ENCODE data around the gene C15orf61.

Gene C15orf61

GRCh38 chr15:67549736-67550135 lies 28.8 kb downstream of the C15orf61 start:
- no peak for DNase-seq (ENCODE audit: low spot score)

- DNase-seq (ENCODE audit: low spot score) = no peak
Measured at GRCh38 chr15:67550522-67550921, 29.6 kb downstream of the C15orf61 start.

- no peak for DNase-seq (ENCODE audit: low spot score)
Measured at GRCh38 chr15:67551207-67551743, 30.3 kb downstream of the C15orf61 start.

DNA sequence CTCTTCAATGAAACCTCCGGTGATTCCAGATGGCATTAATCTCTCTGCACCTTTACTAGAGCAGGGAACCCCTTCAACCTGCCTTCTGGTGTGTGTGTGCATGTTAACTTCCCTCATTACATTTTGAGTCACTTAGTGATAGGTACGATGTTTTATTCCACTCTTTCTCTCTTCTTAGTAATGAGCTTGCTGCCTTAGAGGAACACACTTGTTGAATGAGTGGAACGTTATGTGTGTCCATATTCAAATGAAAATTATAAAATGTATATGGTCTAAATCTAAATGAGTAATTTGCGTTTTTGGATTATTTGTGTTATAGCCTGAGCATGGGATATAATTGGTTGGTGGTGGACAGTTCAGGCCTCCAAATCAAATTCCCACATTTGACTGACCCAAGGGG lies 33.6 kb downstream of the C15orf61 start:
- no peak for DNase-seq (ENCODE audit: low spot score)

DNA sequence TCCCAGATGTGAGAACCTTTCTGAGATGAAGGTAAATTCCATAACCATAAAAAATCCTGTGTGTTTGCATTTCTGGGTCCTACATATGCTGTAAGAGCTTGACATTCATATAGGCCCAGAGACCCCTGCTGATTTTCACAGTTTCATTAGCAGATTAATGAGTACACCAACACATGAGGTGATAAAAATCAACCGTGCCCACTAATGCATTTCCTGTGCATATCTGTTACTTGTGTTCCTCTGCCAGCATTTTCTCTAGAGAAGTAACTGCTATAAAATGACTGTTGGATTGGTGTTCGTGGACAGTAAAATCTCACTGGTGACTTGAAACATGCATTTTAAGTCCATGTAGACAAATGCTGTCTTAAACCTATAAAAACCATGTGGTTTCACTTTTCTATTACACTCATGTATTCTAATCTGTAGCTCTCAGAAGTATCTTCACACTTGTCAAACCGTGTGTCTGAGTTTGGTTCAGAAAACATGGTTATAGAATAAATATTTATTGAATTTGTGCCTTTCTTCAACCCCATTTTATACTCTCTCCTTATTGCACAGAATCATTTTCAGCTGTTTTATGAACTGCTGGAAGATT lies 36.1 kb downstream of the C15orf61 start:
- no peak for DNase-seq (ENCODE audit: low spot score)

DNA sequence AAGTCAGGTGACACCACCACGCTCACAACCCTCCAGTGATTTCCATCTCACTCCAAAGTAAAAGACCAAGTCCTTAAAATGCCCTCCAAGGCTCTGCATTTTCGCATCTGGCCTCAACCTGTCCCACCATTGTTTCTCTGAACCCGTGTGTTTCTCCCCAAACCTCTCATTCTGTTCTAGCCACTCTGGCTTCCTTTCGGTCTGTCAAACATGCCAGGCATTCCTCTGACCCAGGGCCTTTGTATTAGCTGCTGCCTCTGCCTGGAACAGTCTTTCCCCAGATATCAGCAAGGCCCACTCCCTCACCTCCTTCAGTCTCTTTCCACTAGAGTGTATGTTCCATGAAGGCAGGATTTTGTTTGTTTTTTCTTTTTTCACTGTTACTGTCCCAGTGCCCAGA lies 37.6 kb downstream of the C15orf61 start:
- DNase-seq (ENCODE audit: low spot score) = no peak

- DNase-seq (ENCODE audit: low spot score) = no peak
Measured at GRCh38 chr15:67559158-67559557, 38.2 kb downstream of the C15orf61 start.

DNA sequence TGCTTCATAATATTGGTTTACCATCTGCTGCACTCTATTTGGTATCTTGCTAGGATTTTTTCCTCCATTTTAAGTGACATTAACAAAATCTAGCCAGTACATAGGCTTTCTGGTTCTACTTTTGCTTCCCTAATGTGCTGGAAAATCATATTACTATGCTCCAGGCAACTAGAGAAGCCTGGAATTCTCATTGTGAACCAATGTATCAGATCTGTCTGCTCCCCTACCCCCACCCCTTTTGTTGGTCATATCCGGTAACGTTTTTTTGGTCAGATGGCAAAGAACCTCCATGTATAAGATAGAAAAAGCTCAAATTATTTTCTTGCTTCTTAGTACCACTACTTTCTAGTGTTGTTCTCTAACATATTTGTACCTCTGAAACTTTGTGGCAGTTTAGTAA lies 38.6 kb downstream of the C15orf61 start:
- DNase-seq (ENCODE audit: low spot score) = no peak

DNA sequence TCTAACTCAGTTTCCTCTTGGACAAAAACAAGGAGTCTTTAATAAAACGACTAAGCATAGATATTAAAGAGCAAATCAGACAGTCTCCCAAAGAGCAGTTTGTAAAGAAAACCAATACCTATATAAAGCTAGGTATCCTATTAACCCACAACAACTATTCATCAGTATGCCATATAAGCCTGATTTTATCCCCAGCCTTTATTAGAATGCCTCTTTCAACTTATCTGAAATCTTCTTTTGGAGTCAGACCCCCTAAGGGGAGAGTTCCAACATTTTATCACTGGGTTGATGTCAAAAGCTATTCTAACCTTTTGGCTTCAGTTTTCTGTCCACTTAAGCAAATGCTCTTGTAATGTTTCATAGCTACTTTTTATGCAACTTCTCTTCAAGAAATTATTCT lies 39.4 kb downstream of the C15orf61 start:
- no peak for DNase-seq (ENCODE audit: low spot score)

DNA sequence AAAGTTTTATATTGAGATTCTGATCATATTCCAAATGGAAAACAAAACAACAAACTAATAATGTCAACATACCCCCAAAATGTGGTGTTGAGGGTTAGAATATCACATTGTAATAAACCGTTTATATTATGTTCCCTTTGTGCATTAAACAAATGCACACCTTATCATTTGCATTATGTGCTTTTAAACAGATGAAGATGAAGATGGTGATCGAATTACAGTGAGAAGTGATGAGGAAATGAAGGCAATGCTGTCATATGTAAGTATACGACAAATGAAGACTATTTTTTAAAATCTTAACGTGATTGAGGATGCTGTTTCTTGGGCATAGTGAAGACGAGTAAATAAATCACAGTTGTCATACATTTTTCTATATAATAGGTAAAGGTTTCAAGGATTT lies 42.2 kb downstream of the C15orf61 start:
- DNase-seq (ENCODE audit: low spot score) = no peak

DNA sequence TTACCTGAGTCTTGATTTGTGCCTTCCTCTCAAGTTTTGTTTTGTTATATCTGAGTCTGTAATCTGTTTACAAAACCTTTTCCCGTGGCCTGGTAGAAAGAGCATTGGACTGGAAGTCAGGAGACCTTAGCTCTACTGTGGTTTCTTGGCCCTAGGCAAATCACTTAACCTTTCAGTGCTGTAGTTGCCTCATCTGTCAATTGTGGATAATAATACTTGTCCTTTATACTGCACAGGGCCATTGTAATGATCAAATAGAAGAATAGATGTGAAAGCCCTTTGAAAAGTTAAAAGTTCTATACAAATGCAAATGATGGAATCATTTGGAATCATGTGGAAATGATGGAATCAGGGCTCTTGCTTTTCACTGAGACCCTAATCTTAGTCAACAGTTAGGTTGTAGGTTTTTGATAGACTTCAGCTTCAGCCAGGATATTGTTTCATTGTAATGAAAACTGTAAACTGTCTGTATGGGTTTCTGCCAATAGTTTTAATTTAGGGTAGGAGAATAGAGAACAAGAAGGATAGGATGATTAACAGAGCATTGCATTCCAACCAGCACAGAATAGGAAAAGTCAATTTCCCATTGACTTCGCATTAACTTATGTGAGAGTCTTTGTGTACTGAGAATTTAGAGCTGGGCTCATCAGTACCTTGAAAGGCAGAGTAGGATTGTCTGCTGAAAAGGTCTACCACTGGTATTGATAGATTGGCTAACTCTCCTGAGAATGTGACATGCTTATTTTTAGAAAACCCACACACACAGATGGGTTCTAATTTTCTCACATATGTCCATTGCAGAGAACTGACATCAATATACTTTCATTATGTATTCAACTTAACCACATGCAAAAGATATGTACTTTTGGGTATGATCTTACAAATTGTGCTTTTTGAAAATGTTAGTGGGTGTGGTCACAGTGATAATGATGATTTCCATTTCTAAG lies 43.4 kb downstream of the C15orf61 start:
- no peak for DNase-seq (ENCODE audit: low spot score)

GRCh38 chr15:67564968-67565345 lies 44.0 kb downstream of the C15orf61 start:
- DNase-seq (ENCODE audit: low spot score) = no peak

DNA sequence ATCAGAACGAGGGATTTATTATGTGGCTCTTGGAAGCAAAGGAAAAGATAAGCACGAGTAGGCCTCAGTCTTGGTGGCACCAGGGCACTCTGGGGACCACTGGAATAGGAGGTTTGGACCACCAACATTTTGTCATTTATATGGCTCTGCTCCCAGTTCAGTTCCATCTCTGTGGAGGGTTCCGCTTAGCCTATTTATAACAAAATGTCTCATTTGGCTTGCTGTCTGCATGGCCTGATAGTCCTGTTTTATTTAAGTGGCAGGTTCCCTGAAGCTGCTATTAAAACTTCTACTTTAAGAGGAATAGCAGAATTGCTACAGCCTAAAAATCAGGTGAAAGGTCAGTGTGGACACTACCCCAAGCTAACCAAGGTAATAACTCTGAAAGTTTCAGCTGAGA lies 48.7 kb downstream of the C15orf61 start:
- no peak for DNase-seq (ENCODE audit: low spot score)

- DNase-seq (ENCODE audit: low spot score) = no peak
Measured at GRCh38 chr15:67570875-67571647, 50.1 kb downstream of the C15orf61 start.

DNA sequence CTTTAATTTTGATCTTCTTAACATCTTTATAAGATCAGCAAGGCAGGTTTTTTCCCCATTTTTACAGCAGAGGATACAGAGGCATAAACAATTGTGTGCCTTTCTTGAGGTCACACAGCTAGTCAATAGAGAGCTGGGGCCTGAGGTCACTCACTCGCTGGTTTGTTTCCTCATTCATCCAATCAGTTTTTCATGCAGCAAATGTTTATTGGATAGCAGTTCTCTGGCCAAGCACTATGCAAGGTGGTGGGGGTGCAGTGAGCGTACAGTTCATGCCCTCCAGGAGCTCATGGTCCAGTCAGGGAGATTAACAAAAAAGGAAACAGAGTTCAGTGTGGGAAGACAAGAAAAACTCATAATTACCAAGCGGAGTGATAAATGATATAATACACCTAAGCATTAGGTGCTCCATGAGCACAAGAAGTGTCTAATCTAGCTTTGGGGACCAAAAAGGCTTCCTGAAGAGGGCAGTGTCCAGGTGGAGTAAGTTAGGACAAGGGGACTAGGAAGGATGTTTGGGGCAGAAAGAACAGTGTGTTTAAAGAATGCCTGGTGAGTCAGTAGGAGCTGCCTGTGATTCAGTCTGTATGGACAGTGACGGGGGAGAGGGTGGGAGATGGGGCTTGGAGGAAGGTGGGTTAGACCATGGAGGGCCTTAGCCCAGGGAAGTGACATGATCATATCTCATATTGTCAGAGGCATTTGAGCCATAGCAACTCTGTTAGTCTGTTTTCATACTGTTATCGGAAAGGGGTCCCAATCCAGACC lies 50.9 kb downstream of the C15orf61 start:
- DNase-seq (ENCODE audit: low spot score) = no peak

GRCh38 chr15:67573194-67573593 lies 52.3 kb downstream of the C15orf61 start:
- DNase-seq (ENCODE audit: low spot score) = no peak

DNA sequence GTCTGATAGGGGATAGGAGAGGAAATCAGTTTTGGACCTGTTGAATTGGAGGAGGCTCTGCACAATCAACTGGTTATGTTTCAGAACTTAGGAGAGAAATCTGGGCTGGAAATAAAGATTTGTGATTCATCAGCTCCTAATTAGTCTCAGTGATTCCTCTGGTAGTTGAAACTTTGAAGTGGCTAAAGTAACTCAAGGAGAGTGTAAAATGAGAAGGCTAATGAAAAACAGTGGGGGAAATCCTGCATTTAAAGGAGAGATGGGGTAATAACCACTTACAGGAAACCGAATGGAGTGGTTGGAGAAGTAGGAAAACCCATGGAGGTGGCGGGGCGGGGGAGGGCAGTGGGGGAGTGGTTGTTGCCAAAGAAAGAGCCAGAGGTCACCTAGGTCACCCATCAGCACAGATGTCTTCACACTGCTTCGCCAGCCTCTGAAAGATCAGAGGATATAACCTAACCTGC lies 54.1 kb downstream of the C15orf61 start:
- no peak for DNase-seq (ENCODE audit: low spot score)

GRCh38 chr15:67578020-67578600 lies 57.2 kb downstream of the C15orf61 start:
- DNase-seq (ENCODE audit: low spot score) = no peak

- DNase-seq (ENCODE audit: low spot score) = no peak
Measured at GRCh38 chr15:67579164-67579563, 58.2 kb downstream of the C15orf61 start.
